ENCODE results near the gene GUCA2A.

The GUCA2A gene

GRCh38 chr1:42176902-42177519 lies 12.5 kb upstream of the GUCA2A start:
- DNase-seq = no peak

- no peak for DNase-seq
Measured at GRCh38 chr1:42175314-42176054, 10.9 kb upstream of the GUCA2A start.

GRCh38 chr1:42173961-42174735 lies 9.6 kb upstream of the GUCA2A start:
- DNase-seq = no peak

GRCh38 chr1:42173155-42173933 lies 8.8 kb upstream of the GUCA2A start:
- peak; percentile 71 for DNase-seq

GRCh38 chr1:42172381-42173133 lies 8.0 kb upstream of the GUCA2A start:
- no peak for DNase-seq

- no peak for DNase-seq
Measured at GRCh38 chr1:42171679-42172266, 7.2 kb upstream of the GUCA2A start.

GRCh38 chr1:42170779-42171621 lies 6.5 kb upstream of the GUCA2A start:
- DNase-seq = no peak

- no peak for DNase-seq
Measured at GRCh38 chr1:42168763-42169162, 4.2 kb upstream of the GUCA2A start.

- DNase-seq = no peak
Measured at GRCh38 chr1:42168391-42168670, 3.8 kb upstream of the GUCA2A start.

GRCh38 chr1:42167611-42168390 lies 3.3 kb upstream of the GUCA2A start:
- DNase-seq = peak; percentile 17

- DNase-seq = peak; percentile 12
Measured at GRCh38 chr1:42165511-42166210, 1.1 kb upstream of the GUCA2A start.

GRCh38 chr1:42163536-42164503 lies 725 bp downstream of the GUCA2A start:
- DNase-seq = peak; percentile 9

GRCh38 chr1:42163114-42163513 lies 1.4 kb downstream of the GUCA2A start:
- DNase-seq = no peak

- DNase-seq = no peak
Measured at GRCh38 chr1:42162181-42162580, 2.4 kb downstream of the GUCA2A start.

- no peak for DNase-seq
Measured at GRCh38 chr1:42158189-42158588, 6.4 kb downstream of the GUCA2A start.

- peak; percentile 16 for DNase-seq
Measured at GRCh38 chr1:42157667-42158066, 6.9 kb downstream of the GUCA2A start.

- DNase-seq = peak; percentile 22
Measured at GRCh38 chr1:42155362-42155761, 9.2 kb downstream of the GUCA2A start.

- peak; percentile 27 for DNase-seq
Measured at GRCh38 chr1:42154685-42155084, 9.9 kb downstream of the GUCA2A start.

Measured in activated CD4-positive, CD25-positive, alpha-beta regulatory T cell treated with anti-CD3 and anti-CD28 coated beads, Interleukin-2, amount 50 U/mL, for 72 hours (primary cell).